GM12865 (cell line): ENCODE results near the gene SERBP1.
"Not testable (repeated sequence)": the region's sequence is repeated elsewhere in the genome, so short reads cannot be mapped to it uniquely, and the experiment has no call there.

Experiments used
- DNase-seq: peaks from one replicate; pipeline ENCODE4 v3.0.0; 2010; ENCODE audit warnings: low read depth
- H3K4me3 ChIP-seq: 2 replicates; pipeline ENCODE4 v1.5.1; 2011; ENCODE audit warnings: mild to moderate bottlenecking, low read depth, low read length, control low read depth
- CTCF ChIP-seq: IDR thresholded peaks from 2 replicates; pipeline ENCODE4 v1.5.1; 2011; ENCODE audit warnings: low read length, control low read depth, low read depth, inconsistent platforms; ENCODE audit not compliant: insufficient read depth; ENCODE audit errors: missing control alignments

The SERBP1 gene

GRCh38 chr1:67427947-67428346, 2.3 kb downstream of the SERBP1 start:
- no peak for DNase-seq
- TF ChIP-seq CTCF = no peak
- H3K4me3 ChIP-seq = peak overlapping the region; percentile 81

GRCh38 chr1:67427465-67427864, 2.7 kb downstream of the SERBP1 start:
- H3K4me3 ChIP-seq = peak overlapping the region; percentile 81
- no peak for DNase-seq
- TF ChIP-seq CTCF = no peak

- H3K4me3 ChIP-seq = no peak overlapping the region
- no peak for DNase-seq
- no peak for TF ChIP-seq CTCF
Observed at GRCh38 chr1:67420835-67421492, 9.2 kb downstream of the SERBP1 start.

GRCh38 chr1:67418839-67419586, 11.2 kb downstream of the SERBP1 start:
- no peak for DNase-seq
- no peak for TF ChIP-seq CTCF
- H3K4me3 ChIP-seq = no peak overlapping the region

GRCh38 chr1:67417733-67418132, 12.5 kb downstream of the SERBP1 start:
- DNase-seq = not testable (repeated sequence)

GRCh38 chr1:67415041-67415440, 15.2 kb downstream of the SERBP1 start:
- no peak for DNase-seq
- no peak for TF ChIP-seq CTCF
- H3K4me3 ChIP-seq = no peak overlapping the region

More at GRCh38 chr1:67417733-67418132, 12.5 kb downstream of the SERBP1 start:
- not testable (repeated sequence) for H3K4me3 ChIP-seq

GRCh38 chr1:67414574-67414973, 15.6 kb downstream of the SERBP1 start:
- no peak overlapping the region for H3K4me3 ChIP-seq
- DNase-seq = no peak
- no peak for TF ChIP-seq CTCF

- H3K4me3 ChIP-seq, DNase-seq: not testable (repeated sequence)
Observed at GRCh38 chr1:67413101-67413500, 17.1 kb downstream of the SERBP1 start.
